ENCODE results near the gene RNF169.

DNA sequence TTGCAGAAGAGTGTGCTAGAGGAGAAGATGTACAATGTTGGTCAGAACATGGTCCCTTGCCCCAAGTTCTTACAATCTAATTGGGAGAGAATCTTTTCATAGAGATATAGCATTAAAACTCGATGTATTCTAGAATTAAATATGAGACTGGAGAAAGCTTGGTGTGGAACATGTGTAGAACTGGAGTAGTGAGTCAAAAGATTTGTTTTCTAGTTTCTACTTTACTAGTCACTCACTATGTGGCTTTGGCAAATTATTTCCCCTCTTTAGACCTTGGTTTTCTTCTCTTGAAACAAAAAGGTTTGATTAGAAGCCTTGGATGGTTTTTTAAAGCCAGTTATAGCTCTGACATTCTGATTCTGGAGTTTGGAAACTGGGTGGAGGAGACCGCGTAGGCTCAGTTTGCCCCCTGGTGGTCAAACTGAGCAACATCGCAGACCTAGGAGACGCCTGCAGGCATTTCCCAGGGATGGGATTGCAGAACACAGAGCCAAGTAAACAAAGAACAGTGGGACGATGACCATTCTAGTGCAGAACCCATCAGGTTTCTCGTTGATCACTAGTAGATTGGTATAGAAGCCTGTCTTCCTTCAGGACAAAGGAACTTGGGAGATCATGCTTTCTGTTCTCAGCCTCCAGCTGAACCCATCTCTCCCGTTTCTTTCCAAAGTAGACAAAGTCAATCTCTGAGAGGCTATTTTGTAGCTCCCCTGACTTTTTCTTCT is 8.9 kb upstream of the RNF169 start:
- TF ChIP-seq RNF2 (IDR thresholded peaks at IDR 0.05): no peak
- no peak for TF ChIP-seq ZNF780A (CRISPR knock-in tag; IDR thresholded peaks at IDR 0.05)

All from K562 (cell line).